Endothelial cell of umbilical vein (primary cell): ENCODE data around the gene NT5DC1. TPM values are rescaled to one million over a fixed set of nuclear protein-coding genes. Genes with fewer than 3 reads are reported as not detected.

ENCODE experiments used
- BruUV-seq: library from RNA; stranded (reverse); fragments of 400-500 nt; replicated peaks from 2 replicates; lab custom pipeline; 2021; lab: Mats Ljungman, UMichigan
- CTCF ChIA-PET: fragments of 300-600, 350-600 bp; sonication (Branson Sonifier 250); formaldehyde crosslinking; loops from one replicate; lab custom pipeline; 2021; ENCODE audit warnings: antibody characterized with exemption, inconsistent platforms; lab: Charles Lee
- POLR2A ChIA-PET: fragments of 300-600, 350-600 bp; sonication (Branson Sonifier 250); formaldehyde crosslinking; loops from one replicate; lab custom pipeline; 2021; ENCODE audit warnings: antibody characterized with exemption, inconsistent platforms; lab: Charles Lee
- DNase-seq: peaks from one replicate; pipeline ENCODE4 v3.0.0-alpha.2; 2011; ENCODE audit warnings: low read depth, low spot score
- FAIRE-seq: peaks from 2 replicates; lab custom pipeline; 2011; peaks lifted over from hg19 to GRCh38; lab: Jason Lieb, UNC
- H2AFZ ChIP-seq: 2 replicates; pipeline ENCODE4 v1.6.0; 2012; ENCODE audit warnings: low read depth, low read length, control low read depth, inconsistent platforms
- H3K27ac ChIP-seq: 2 replicates; pipeline ENCODE4 v1.5.1; 2011; ENCODE audit warnings: low read depth, mild to moderate bottlenecking, control low read depth, low read length, moderate library complexity; ENCODE audit not compliant: insufficient read depth
- H3K27me3 ChIP-seq, 2 experiments: 2 replicates each; pipeline versions ENCODE4 v1.6.0 to v1.6.1; 2011; ENCODE audit warnings: low read length in 2 of 2, mixed read lengths in 1 of 2; ENCODE audit not compliant: control insufficient read depth in 2 of 2, insufficient read depth in 2 of 2
- H3K36me3 ChIP-seq, 2 experiments: 2 replicates in 1 of 2; 3 replicates in 1 of 2; pipeline ENCODE4 v1.5.1; 2011; ENCODE audit warnings: low read length in 2 of 2, mild to moderate bottlenecking in 1 of 2, moderate library complexity in 1 of 2; ENCODE audit not compliant: control insufficient read depth in 2 of 2, insufficient read depth in 2 of 2; ENCODE audit errors: extremely low read depth in 1 of 2
- H3K4me1 ChIP-seq: 3 replicates; pipeline ENCODE4 v1.5.1; 2011; ENCODE audit warnings: mild to moderate bottlenecking, low read length; ENCODE audit not compliant: control insufficient read depth, insufficient read depth; ENCODE audit errors: extremely low read depth
- H3K4me2 ChIP-seq: 2 replicates; pipeline ENCODE4 v1.6.1; 2011; ENCODE audit warnings: low read length, control low read depth, mixed read lengths; ENCODE audit not compliant: insufficient read depth
- H3K4me3 ChIP-seq, 3 experiments: fragments of 200-600 bp in 1 of 3; sonication (generic), shearing (Covaris generic) in 1 of 3; replicated peaks in 1 of 3; 2 replicates each; pipeline ENCODE4 v1.5.1; 2011 to 2016; ENCODE audit warnings: control low read depth in 3 of 3, low read length in 3 of 3, mild to moderate bottlenecking in 2 of 3, inconsistent platforms in 1 of 3, low read depth in 1 of 3, moderate library complexity in 1 of 3; ENCODE audit not compliant: insufficient read depth in 1 of 3
- H3K79me2 ChIP-seq: 2 replicates; pipeline ENCODE4 v1.6.0; 2012; ENCODE audit warnings: low read length, inconsistent platforms; ENCODE audit not compliant: control insufficient read depth, insufficient read depth
- H3K9ac ChIP-seq: replicated peaks from 2 replicates; pipeline ENCODE3; 2011; ENCODE audit warnings: low read length, control low read depth; ENCODE audit not compliant: insufficient read depth; ENCODE audit errors: extremely low read depth
- H3K9me1 ChIP-seq: replicated peaks from 3 replicates; pipeline ENCODE4 v1.6.0; 2011; ENCODE audit warnings: mild to moderate bottlenecking, low read length; ENCODE audit not compliant: control insufficient read depth, insufficient read depth; ENCODE audit errors: extremely low read depth
- H3K9me3 ChIP-seq: replicated peaks from 2 replicates; pipeline ENCODE4 v1.5.1; 2012; ENCODE audit warnings: low read length, inconsistent platforms; ENCODE audit not compliant: control insufficient read depth, insufficient read depth
- H4K20me1 ChIP-seq: replicated peaks from 2 replicates; pipeline ENCODE3; 2011; ENCODE audit warnings: mild to moderate bottlenecking, low read length; ENCODE audit not compliant: control insufficient read depth, insufficient read depth; ENCODE audit errors: extremely low read depth
- CTCF ChIP-seq, 2 donors: IDR thresholded peaks; 1 replicate in 1 of 2; 2 replicates in 1 of 2; pipeline ENCODE4 v1.5.1; 2011; ENCODE audit warnings: low read length in 2 of 2, mild to moderate bottlenecking in 2 of 2, moderate library complexity in 2 of 2, control low read depth in 1 of 2, inconsistent platforms in 1 of 2, low read depth in 1 of 2; ENCODE audit not compliant: insufficient read depth in 1 of 2; ENCODE audit errors: extremely low read depth in 1 of 2
- EZH2 ChIP-seq: IDR thresholded peaks from 2 replicates; pipeline ENCODE4 v1.6.1; 2012; ENCODE audit warnings: borderline replicate concordance, low read depth, mild to moderate bottlenecking, moderate library complexity, low read length, inconsistent platforms; ENCODE audit not compliant: severe bottlenecking
- FOS ChIP-seq: IDR thresholded peaks from 2 replicates; pipeline ENCODE4 v1.6.1; 2011; ENCODE audit warnings: mild to moderate bottlenecking, low read length, moderate library complexity, borderline replicate concordance; ENCODE audit not compliant: insufficient read depth
- GATA2 ChIP-seq: IDR thresholded peaks from 2 replicates; pipeline ENCODE4 v1.7.0; 2011; ENCODE audit warnings: low read depth, mild to moderate bottlenecking, moderate library complexity, mixed read lengths, low read length; ENCODE audit not compliant: insufficient read length, insufficient read depth
- JUN ChIP-seq: IDR thresholded peaks from 2 replicates; pipeline ENCODE4 v1.6.1; 2011; ENCODE audit warnings: borderline replicate concordance, low read depth; ENCODE audit not compliant: insufficient read length, insufficient read depth
- MAX ChIP-seq: IDR thresholded peaks from 2 replicates; pipeline ENCODE4 v1.6.1; 2011; ENCODE audit not compliant: insufficient read depth, insufficient read length
- MYC ChIP-seq: IDR thresholded peaks from one replicate; pipeline ENCODE4 v1.6.1; 2011; ENCODE audit warnings: mild to moderate bottlenecking, low read depth, low read length
- POLR2A ChIP-seq: IDR thresholded peaks from 2 replicates; pipeline ENCODE4 v1.6.1; 2012; ENCODE audit warnings: low read depth, mild to moderate bottlenecking, control low read depth, low read length
- POLR2AphosphoS5 ChIP-seq: IDR thresholded peaks from 2 replicates; pipeline ENCODE4 v1.6.1; 2012; ENCODE audit warnings: low read depth, mild to moderate bottlenecking, control low read depth, low read length, moderate library complexity; ENCODE audit not compliant: insufficient read depth
- dilution Hi-C: fragments of 300-500 bp; cut with MboI; formaldehyde crosslinking; loops from one replicate; pipeline ENCODE4 v1.15.0; 2019; ENCODE audit warnings: low sequenced_read_pairs; ENCODE audit not compliant: extremely low pct_ligation_motif_present
- intact Hi-C: fragments of 100-400 bp; cut with micrococcal nuclease; formaldehyde crosslinking; loops from one replicate; pipeline ENCODE4 v1.10.0; 2022
- polyA plus RNA-seq, 4 experiments: library from polyadenylated mRNA; depleted of rRNA in 3 of 4; stranded (reverse) in 3 of 4; unstranded in 1 of 4; fragments of >200 nt; gene quantifications; 2 replicates each; pipeline versions ENCODE4 v1.2.1 to v1.2.3, GENCODE V29; 2011 to 2012; ENCODE audit warnings: missing spikeins in 1 of 4
- total RNA-seq: library from RNA; stranded (reverse); gene quantifications from 2 replicates; pipeline ENCODE4 v1.2.3, GENCODE V29; 2021

NT5DC1 gene
- total and polyA plus RNA-seq, 2 donors (not counting 3 experiments of a cell fraction or from before 2014, with no cell fraction given) = 11.3 to 24.3 TPM

DNA sequence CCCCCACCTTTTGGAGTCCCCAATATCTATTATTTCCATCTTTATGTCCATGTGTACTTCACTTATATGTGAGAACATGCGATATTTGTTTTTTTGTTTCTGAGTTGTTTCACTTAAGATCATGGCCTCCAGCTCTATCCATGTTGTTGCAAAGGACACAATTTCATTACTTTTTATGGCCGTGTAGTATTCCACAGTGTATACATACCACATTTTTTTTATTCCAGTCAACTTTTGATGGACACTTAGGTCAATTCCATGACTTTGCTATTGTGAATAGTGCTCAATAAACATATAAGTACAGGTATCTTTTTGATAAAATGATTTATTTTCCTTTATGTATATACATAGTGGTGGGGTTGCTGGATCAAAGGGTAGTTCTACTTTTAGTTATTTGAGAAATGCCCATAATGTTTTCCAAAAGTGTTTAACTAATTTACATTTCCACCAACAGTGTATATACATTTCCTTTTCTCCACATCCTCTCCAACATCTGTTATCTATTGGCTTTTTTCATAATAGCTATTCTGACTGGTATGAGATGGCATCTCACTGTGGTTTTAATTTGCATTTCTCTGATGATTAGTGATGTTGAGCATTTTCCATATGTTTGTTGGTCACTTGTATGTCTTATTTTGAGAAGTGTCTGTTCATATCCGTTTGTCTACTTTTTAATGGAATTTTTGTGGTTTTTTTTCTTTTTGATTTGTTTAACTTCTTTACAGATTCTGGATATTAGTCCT, 59.3 kb downstream of the NT5DC1 start:
- ChIA-PET CTCF (no interaction called here), POLR2A (no interaction called here)
- Histone ChIP-seq H3K9me3 (no peaks in the 10 kb centered on the region), H3K4me1 (no peaks in the 10 kb centered on the region), H3K36me3 (no peaks in the 10 kb centered on the region), H4K20me1 (no peaks in the 10 kb centered on the region), H3K4me3 (no peak overlapping the region), H3K79me2 (no peaks in the 10 kb centered on the region), H3K27me3 (no peaks in the 10 kb centered on the region), H3K4me2 (no peak overlapping the region), H3K9ac (no peak overlapping the region), H2AFZ (no peak overlapping the region), H3K27ac (no peak overlapping the region), H3K9me1 (no peaks in the 10 kb centered on the region)
- no TSS peak for BruUV-seq
- intact Hi-C loops (no loop called here), dilution Hi-C loops (no loop called here)
- DNase-seq = no peak
- TF ChIP-seq GATA2 (no peak), CTCF (IDR thresholded peaks at IDR 0.05; ENCODE audit: extremely low read depth in 1 of 2, insufficient read depth in 1 of 2, low read depth in 1 of 2, low read length in 2 of 2) (no peak), FOS (no peak), POLR2AphosphoS5 (no peak), EZH2 (no peak), JUN (no peak), MYC (no peak), MAX (no peak), POLR2A (no peak)
- no peak for FAIRE-seq
